Sigmoid colon (tissue), 4 donors: ENCODE data around the gene GPR34.

Experiments used
- EP300 ChIP-seq, 4 donors: sonication (generic); formaldehyde crosslinking; IDR thresholded peaks; one replicate each; pipeline ENCODE4 v1.6.1; 2017; ENCODE audit warnings: antibody characterized with exemption in 4 of 4
- POLR2A ChIP-seq, 2 donors: fragments of 450-650 bp; IDR thresholded peaks; one replicate each; pipeline ENCODE4 v1.6.1; 2016; ENCODE audit warnings: antibody characterized with exemption in 2 of 2, mild to moderate bottlenecking in 2 of 2, moderate library complexity in 2 of 2
- POLR2AphosphoS5 ChIP-seq, 4 donors: sonication (generic); formaldehyde crosslinking; IDR thresholded peaks; one replicate each; pipeline ENCODE4 v1.6.1; 2017; ENCODE audit warnings: antibody characterized with exemption in 4 of 4
- TF ChIP-seq, protein P1 (sequence below), 4 experiments: fragments of 450-650 bp in 3 of 4; fragments of 200-600 bp in 1 of 4; IDR thresholded peaks; one replicate each; pipeline ENCODE4 v1.5.1; 2016 to 2019; ENCODE audit warnings: antibody characterized with exemption in 4 of 4, mild to moderate bottlenecking in 3 of 4, moderate library complexity in 2 of 4

DNA sequence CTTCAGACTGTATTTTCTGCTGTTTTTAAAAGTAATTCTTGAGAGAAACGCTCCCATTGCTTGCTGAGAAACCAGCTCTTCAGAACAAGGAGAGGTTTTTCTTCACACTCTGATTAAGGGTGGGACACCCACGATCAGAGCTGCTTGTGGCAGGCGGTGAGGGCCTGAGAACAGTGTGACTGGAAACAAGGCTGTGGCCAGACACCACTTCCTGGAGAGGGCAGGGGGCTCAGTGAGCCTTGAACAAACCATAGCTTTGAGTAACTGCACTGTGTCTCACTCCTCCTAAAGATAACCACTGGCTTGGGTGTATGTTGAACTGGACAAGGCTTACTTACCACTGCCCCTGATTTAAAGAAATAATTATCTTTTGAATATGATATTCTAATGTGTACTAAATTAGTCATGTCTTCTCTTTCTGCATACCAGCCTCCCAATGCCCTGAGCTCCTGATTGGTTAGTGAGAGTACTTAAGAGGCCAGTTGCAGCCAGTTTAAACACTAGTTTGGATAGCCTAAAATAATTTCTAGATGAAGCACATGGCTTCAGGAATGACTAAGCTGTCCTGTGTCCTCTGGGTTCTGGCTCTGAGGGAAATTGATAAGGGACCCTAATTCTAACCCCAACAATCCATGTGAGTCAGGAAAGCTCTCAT is 31.5 kb downstream of the GPR34 start:
- TF ChIP-seq POLR2AphosphoS5 (IDR thresholded peaks at IDR 0.05) (no peak), POLR2A (IDR thresholded peaks at IDR 0.05) (no peak), EP300 (IDR thresholded peaks at IDR 0.05) (no peak)
- TF ChIP-seq, protein P1, sequence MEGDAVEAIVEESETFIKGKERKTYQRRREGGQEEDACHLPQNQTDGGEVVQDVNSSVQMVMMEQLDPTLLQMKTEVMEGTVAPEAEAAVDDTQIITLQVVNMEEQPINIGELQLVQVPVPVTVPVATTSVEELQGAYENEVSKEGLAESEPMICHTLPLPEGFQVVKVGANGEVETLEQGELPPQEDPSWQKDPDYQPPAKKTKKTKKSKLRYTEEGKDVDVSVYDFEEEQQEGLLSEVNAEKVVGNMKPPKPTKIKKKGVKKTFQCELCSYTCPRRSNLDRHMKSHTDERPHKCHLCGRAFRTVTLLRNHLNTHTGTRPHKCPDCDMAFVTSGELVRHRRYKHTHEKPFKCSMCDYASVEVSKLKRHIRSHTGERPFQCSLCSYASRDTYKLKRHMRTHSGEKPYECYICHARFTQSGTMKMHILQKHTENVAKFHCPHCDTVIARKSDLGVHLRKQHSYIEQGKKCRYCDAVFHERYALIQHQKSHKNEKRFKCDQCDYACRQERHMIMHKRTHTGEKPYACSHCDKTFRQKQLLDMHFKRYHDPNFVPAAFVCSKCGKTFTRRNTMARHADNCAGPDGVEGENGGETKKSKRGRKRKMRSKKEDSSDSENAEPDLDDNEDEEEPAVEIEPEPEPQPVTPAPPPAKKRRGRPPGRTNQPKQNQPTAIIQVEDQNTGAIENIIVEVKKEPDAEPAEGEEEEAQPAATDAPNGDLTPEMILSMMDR (IDR thresholded peaks at IDR 0.05), result no peak
